ENCODE results near the gene PAFAH1B2.

- TF ChIP-seq POLR2A (IDR thresholded peaks at IDR 0.05; ENCODE audit: borderline replicate concordance, extremely low read depth, insufficient read depth, insufficient read length) (no peak), SP1 (IDR thresholded peaks at IDR 0.05; ENCODE audit: low read depth) (no peak), RAD21 (IDR thresholded peaks at IDR 0.05; ENCODE audit: low read depth) (no peak), FOSL1 (IDR thresholded peaks at IDR 0.05; ENCODE audit: low read depth) (no peak), POLR2AphosphoS5 (IDR thresholded peaks at IDR 0.05; ENCODE audit: low read depth, low read length) (no peak), YY1 (IDR thresholded peaks at IDR 0.05; ENCODE audit: extremely low read depth, insufficient replicate concordance, low read depth, low read length) (no peak), EZH2 (IDR thresholded peaks at IDR 0.05) (no peak), EZH2phosphoT487 (IDR thresholded peaks at IDR 0.05; ENCODE audit: borderline replicate concordance) (no peak), ZNF274 (IDR thresholded peaks at IDR 0.05; ENCODE audit: low read depth, low read length) (no peak), SIN3A (IDR thresholded peaks at IDR 0.05; ENCODE audit: low read depth) (no peak), MAX (IDR thresholded peaks at IDR 0.05) (no peak)
- TF ChIP-seq, protein P1, sequence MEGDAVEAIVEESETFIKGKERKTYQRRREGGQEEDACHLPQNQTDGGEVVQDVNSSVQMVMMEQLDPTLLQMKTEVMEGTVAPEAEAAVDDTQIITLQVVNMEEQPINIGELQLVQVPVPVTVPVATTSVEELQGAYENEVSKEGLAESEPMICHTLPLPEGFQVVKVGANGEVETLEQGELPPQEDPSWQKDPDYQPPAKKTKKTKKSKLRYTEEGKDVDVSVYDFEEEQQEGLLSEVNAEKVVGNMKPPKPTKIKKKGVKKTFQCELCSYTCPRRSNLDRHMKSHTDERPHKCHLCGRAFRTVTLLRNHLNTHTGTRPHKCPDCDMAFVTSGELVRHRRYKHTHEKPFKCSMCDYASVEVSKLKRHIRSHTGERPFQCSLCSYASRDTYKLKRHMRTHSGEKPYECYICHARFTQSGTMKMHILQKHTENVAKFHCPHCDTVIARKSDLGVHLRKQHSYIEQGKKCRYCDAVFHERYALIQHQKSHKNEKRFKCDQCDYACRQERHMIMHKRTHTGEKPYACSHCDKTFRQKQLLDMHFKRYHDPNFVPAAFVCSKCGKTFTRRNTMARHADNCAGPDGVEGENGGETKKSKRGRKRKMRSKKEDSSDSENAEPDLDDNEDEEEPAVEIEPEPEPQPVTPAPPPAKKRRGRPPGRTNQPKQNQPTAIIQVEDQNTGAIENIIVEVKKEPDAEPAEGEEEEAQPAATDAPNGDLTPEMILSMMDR (IDR thresholded peaks at IDR 0.05 in 2 of 3, conservative IDR thresholded peaks at IDR 0.05 in 1 of 3; ENCODE audit: borderline replicate concordance in 1 of 3, insufficient read depth in 1 of 3, low read depth in 2 of 3, low read length in 2 of 3) = no peak
Observed at GRCh38 chr11:117180020-117180419, 35.9 kb downstream of the PAFAH1B2 start.

All from HCT116 (cell line).